SH-SY5Y (cell line): ENCODE data around the gene OR1S1.

ENCODE experiments used
- GATA2 ChIP-seq: IDR thresholded peaks from 2 replicates; pipeline ENCODE4 v1.6.1; 2011; ENCODE audit warnings: mild to moderate bottlenecking, low read depth, low read length
- GATA3 ChIP-seq: IDR thresholded peaks from 2 replicates; pipeline ENCODE4 v1.6.1; 2011; ENCODE audit warnings: low read depth, mild to moderate bottlenecking, low read length, moderate library complexity

DNA sequence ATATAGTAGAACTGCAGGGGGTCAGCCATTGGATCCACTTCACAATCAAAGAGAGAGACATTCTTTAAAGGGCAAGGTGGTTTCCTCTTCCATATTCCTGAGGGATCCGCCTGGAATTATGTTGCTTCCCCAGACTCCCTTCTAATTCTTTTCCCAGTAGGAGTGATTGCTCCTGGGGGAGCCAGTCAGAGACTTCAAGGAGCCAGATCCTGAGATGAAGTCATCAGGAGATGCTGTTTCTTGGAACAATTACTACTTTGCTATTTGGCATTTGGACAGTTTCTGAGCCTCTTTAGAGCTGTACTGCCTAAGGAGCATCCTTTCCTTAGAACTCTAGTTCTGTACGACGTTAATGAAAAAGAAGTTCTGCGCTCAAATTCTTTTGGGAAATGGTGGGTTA is 25.6 kb upstream of the OR1S1 start:
- TF ChIP-seq GATA2 (no peak), GATA3 (no peak)
